GM12865 (cell line): ENCODE results near the gene FBXO11.
A peak's percentile ranks its signal among the peaks of the same experiment; 100 is the strongest.

Experiments used
- DNase-seq: peaks from one replicate; pipeline ENCODE4 v3.0.0; 2010; ENCODE audit warnings: low read depth
- H3K4me3 ChIP-seq: 2 replicates; pipeline ENCODE4 v1.5.1; 2011; ENCODE audit warnings: mild to moderate bottlenecking, low read depth, low read length, control low read depth
- CTCF ChIP-seq: IDR thresholded peaks from 2 replicates; pipeline ENCODE4 v1.5.1; 2011; ENCODE audit warnings: low read length, control low read depth, low read depth, inconsistent platforms; ENCODE audit not compliant: insufficient read depth; ENCODE audit errors: missing control alignments

FBXO11 gene

GRCh38 chr2:47842846-47843245 lies 63.5 kb downstream of the FBXO11 start:
- no peak for DNase-seq

GRCh38 chr2:47838686-47839085 lies 67.6 kb downstream of the FBXO11 start:
- DNase-seq = no peak
- no peak overlapping the region for H3K4me3 ChIP-seq
- TF ChIP-seq CTCF = no peak

More at GRCh38 chr2:47842846-47843245, 63.5 kb downstream of the FBXO11 start:
- no peak overlapping the region for H3K4me3 ChIP-seq
- TF ChIP-seq CTCF = no peak

GRCh38 chr2:47838249-47838648 lies 68.0 kb downstream of the FBXO11 start:
- no peak overlapping the region for H3K4me3 ChIP-seq
- DNase-seq = no peak
- TF ChIP-seq CTCF = no peak

- DNase-seq = peak; percentile 40
- H3K4me3 ChIP-seq = no peak overlapping the region
- TF ChIP-seq CTCF = no peak
These were observed 72.8 kb downstream of the FBXO11 start for GRCh38 chr2:47833516-47833968.

- TF ChIP-seq CTCF = no peak
- DNase-seq = no peak
- no peak overlapping the region for H3K4me3 ChIP-seq
These were observed 83.8 kb downstream of the FBXO11 start for GRCh38 chr2:47822518-47822917.

- no peak for DNase-seq
- no peak overlapping the region for H3K4me3 ChIP-seq
- no peak for TF ChIP-seq CTCF
These were observed 86.5 kb downstream of the FBXO11 start for GRCh38 chr2:47819834-47820233.

- H3K4me3 ChIP-seq = no peak overlapping the region
- TF ChIP-seq CTCF = no peak
- no peak for DNase-seq
These were observed 87.5 kb downstream of the FBXO11 start for GRCh38 chr2:47818777-47819176.
